Sigmoid colon (tissue), 7 donors: ENCODE results near the gene AK3. TPM values are rescaled to one million over a fixed set of nuclear protein-coding genes. Genes with fewer than 3 reads are reported as not detected.

Experiments
- DNase-seq: peaks from one replicate; pipeline ENCODE4 v3.0.0-alpha.2; 2019
- H3K27ac ChIP-seq, 4 donors: fragments of 200-600 bp; sonication (generic); one replicate each; pipeline ENCODE4 v1.5.1; 2016 to 2019; ENCODE audit warnings: mild to moderate bottlenecking in 1 of 4
- H3K27me3 ChIP-seq, 3 donors: fragments of 200-600 bp; sonication (generic); one replicate each; pipeline ENCODE4 v1.5.1; 2019; ENCODE audit warnings: mild to moderate bottlenecking in 1 of 3
- H3K36me3 ChIP-seq, 4 donors: fragments of 200-600 bp; sonication (generic); one replicate each; pipeline ENCODE4 v1.5.1; 2016 to 2019
- H3K4me1 ChIP-seq, 4 donors: fragments of 200-600 bp; sonication (generic); one replicate each; pipeline ENCODE4 v1.5.1; 2017 to 2019
- H3K4me3 ChIP-seq, 4 donors: fragments of 200-600 bp; sonication (generic); one replicate each; pipeline ENCODE4 v1.5.1; 2017 to 2019; ENCODE audit warnings: mild to moderate bottlenecking in 2 of 4, moderate library complexity in 1 of 4
- H3K9me3 ChIP-seq, 4 donors: fragments of 200-600 bp in 3 of 4; sonication (generic) in 3 of 4; one replicate each; pipeline versions ENCODE4 v1.5.1 to v1.6.1; 2013 to 2019
- EP300 ChIP-seq, 4 donors: sonication (generic); formaldehyde crosslinking; IDR thresholded peaks; one replicate each; pipeline ENCODE4 v1.6.1; 2017; ENCODE audit warnings: antibody characterized with exemption in 4 of 4
- POLR2A ChIP-seq, 2 donors: fragments of 450-650 bp; IDR thresholded peaks; one replicate each; pipeline ENCODE4 v1.6.1; 2016; ENCODE audit warnings: antibody characterized with exemption in 2 of 2, mild to moderate bottlenecking in 2 of 2, moderate library complexity in 2 of 2
- POLR2AphosphoS5 ChIP-seq, 4 donors: sonication (generic); formaldehyde crosslinking; IDR thresholded peaks; one replicate each; pipeline ENCODE4 v1.6.1; 2017; ENCODE audit warnings: antibody characterized with exemption in 4 of 4
- WGBS, 2 donors: extraction: QIAGEN DNeasy Blood & Tissue Kit; methylation state at CpG; one replicate each; pipeline ENCODE4 v1.1.7; 2013; 5-methylcytosine and 5-hydroxymethylcytosine counted together
- intact Hi-C: fragments of 100-400 bp; cut with DNase I; formaldehyde crosslinking; loops from one replicate; pipeline ENCODE4 v1.15.1; 2023
- polyA plus RNA-seq, 3 donors: library from polyadenylated mRNA; stranded (reverse); fragments of 200-250 nt; gene quantifications; one replicate each; pipeline ENCODE4 v1.2.3, GENCODE V29; 2013
- total RNA-seq, 4 donors: library from RNA; depleted of rRNA; stranded (reverse); fragments of >200 nt; gene quantifications; one replicate each; pipeline ENCODE4 v1.1.0, GENCODE V29; 2016
- TF ChIP-seq, protein P1 (sequence below), 4 experiments: fragments of 450-650 bp in 3 of 4; fragments of 200-600 bp in 1 of 4; IDR thresholded peaks; one replicate each; pipeline ENCODE4 v1.5.1; 2016 to 2019; ENCODE audit warnings: antibody characterized with exemption in 4 of 4, mild to moderate bottlenecking in 3 of 4, moderate library complexity in 2 of 4
- donor health status: healthy with polysubstance abuse.
- donor health status: Bipolar disorder and iron deficiency.
- donor health status: healthy.

The AK3 gene
- total and polyA plus RNA-seq, 7 donors: 36.8 to 122 (median 102) TPM

DNA sequence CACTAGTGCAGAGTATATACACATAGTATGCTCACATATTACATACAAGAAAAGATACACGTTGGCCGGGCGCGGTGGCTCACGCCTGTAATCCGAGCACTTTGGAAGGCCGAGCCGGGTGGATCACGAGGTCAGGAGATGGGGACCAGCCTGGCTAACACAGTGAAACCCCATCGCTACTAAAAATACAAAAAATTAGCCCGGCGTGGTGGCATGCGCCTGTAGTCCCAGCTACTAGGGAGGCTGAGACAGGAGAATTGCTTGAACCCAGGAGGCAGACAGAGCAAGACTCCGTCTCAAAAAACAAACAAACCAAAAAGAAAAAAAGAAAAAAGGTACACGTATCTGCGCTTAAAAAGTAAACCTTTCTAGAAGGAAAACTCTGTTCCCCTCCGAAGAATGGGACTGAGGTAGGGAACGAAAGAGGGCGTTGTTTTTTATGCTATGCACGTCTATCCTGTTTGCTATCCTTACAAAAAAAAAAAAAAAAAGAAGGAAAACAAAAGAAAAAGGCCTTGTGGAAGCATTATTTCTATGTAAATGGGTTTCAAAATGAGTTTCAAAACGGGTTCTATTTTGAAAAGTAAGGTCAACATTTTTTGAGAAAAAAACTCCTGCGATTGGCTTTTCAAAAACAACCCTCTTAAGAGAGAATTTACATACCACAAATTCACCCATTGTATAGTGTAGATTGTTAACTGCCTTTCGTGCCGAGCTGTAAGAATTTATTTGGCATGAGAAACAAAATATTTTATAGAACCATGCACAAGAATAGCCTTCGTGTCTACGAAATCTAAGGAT, 1.2 kb downstream of the AK3 start:
- Histone ChIP-seq H3K36me3 (no peaks in the 10 kb centered on the region), H3K4me3 (peak overlapping the region; percentile 61 to 98 (median 79)), H3K27ac (peak overlapping the region; percentile 88 to 97 (median 95)), H3K27me3 (no peaks in the 10 kb centered on the region), H3K4me1 (peaks cover 0 to 37% (median 28%) of the 10 kb centered on the region in 4 donors), H3K9me3 (no peaks in the 10 kb centered on the region)
- no peak for DNase-seq
- intact Hi-C loops: loop anchor here (1.0 to 10.0 kb wide), 6 partner anchors 53 to 1945 kb away; partner anchors contain the start of genes CDC37L1, PLGRKT, RCL1 and RFX3
- WGBS, 2 donors: 7 to 45% methylated on average over 26 of the region's 26 CpGs
- no peak for TF ChIP-seq POLR2A (IDR thresholded peaks at IDR 0.05)
- TF ChIP-seq, protein P1, sequence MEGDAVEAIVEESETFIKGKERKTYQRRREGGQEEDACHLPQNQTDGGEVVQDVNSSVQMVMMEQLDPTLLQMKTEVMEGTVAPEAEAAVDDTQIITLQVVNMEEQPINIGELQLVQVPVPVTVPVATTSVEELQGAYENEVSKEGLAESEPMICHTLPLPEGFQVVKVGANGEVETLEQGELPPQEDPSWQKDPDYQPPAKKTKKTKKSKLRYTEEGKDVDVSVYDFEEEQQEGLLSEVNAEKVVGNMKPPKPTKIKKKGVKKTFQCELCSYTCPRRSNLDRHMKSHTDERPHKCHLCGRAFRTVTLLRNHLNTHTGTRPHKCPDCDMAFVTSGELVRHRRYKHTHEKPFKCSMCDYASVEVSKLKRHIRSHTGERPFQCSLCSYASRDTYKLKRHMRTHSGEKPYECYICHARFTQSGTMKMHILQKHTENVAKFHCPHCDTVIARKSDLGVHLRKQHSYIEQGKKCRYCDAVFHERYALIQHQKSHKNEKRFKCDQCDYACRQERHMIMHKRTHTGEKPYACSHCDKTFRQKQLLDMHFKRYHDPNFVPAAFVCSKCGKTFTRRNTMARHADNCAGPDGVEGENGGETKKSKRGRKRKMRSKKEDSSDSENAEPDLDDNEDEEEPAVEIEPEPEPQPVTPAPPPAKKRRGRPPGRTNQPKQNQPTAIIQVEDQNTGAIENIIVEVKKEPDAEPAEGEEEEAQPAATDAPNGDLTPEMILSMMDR (IDR thresholded peaks at IDR 0.05): no peak
- TF ChIP-seq EP300 (IDR thresholded peaks at IDR 0.05): no peak
- TF ChIP-seq POLR2AphosphoS5 (IDR thresholded peaks at IDR 0.05): no peak

DNA sequence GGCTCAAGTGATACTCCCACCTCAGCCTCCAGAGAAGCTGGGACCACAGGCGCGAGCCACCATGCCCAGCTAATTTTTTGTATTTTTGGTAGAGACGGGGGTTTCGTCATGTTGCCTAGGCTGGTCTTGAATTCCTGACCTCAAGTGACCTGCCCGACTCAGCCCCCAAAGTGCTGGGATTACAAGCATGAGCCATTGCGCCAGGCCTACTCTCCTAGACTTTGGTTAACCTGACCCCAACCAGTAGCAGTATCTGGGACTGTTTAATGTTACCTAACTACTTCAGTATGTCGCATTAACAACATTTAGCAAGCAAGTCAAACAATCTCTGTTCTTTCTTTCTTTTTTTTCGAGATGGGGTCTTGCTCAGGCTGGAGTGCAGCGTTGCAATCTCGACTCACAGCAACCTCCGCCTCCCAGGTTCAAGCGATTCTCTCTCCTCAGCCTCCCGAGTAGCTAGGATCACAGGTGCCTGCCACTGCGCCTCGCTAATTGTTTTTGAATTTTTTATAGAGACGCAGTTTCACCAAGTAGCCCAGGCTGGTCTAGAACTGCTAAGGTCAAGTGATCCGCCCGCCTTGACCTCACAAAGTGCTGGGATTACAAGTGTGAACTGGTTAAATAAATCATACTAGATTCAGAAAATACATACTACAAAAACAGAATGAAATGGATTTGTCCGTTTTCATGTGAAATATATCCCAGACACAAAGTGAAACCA, 2.0 kb downstream of the AK3 start:
- intact Hi-C loops: no loop called here
- no peaks in the 10 kb centered on the region for H3K9me3 ChIP-seq
- whole genome bisulfite sequencing, 2 donors: 25 to 74% methylated on average over 19 of the region's 19 CpGs
- H3K4me1 ChIP-seq: peaks cover 0 to 37% (median 28%) of the 10 kb centered on the region in 4 donors
- no peaks in the 10 kb centered on the region for H3K27me3 ChIP-seq
- no peak for DNase-seq
- peak overlapping the region; percentile 88 to 97 (median 95) for H3K27ac ChIP-seq
- peak overlapping the region in 3 of 4 donors; percentile 77 to 98 (median 81) for H3K4me3 ChIP-seq
- no peak for TF ChIP-seq EP300 (IDR thresholded peaks at IDR 0.05)
- TF ChIP-seq POLR2AphosphoS5 (IDR thresholded peaks at IDR 0.05): no peak
- TF ChIP-seq POLR2A (IDR thresholded peaks at IDR 0.05): no peak
- TF ChIP-seq, protein P1 (IDR thresholded peaks at IDR 0.05): no peak
- H3K36me3 ChIP-seq: no peaks in the 10 kb centered on the region

DNA sequence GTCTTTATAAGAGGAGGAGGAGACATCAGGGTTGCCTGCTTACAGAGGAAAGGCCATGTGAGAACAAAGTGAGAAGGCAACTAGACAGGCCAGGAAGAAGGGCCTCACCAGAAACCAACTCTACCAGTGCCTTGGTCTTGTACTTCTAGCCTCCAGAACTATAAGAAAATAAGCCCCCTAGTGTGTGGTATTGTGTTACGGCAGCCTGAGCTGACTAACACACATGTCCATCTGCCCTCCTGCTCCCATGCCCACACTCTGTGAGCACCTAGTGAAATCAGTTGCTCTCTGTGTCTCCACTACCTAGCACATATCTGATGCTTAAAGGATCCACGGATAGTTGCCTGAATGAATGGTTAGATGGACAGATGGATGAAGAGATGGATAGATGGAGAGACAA, 6.9 kb downstream of the AK3 start:
- 91 to 99% methylated on average over 2 of the region's 2 CpGs for WGBS, 2 donors
- Histone ChIP-seq H3K4me1 (peaks cover 0 to 22% (median 15%) of the 10 kb centered on the region in 4 donors), H3K9me3 (no peaks in the 10 kb centered on the region), H3K4me3 (no peak overlapping the region), H3K27ac (no peak overlapping the region), H3K36me3 (no peaks in the 10 kb centered on the region), H3K27me3 (no peaks in the 10 kb centered on the region)
- DNase-seq: no peak
- intact Hi-C loops: no loop called here
- TF ChIP-seq POLR2AphosphoS5 (IDR thresholded peaks at IDR 0.05) (no peak), EP300 (IDR thresholded peaks at IDR 0.05) (no peak), POLR2A (IDR thresholded peaks at IDR 0.05) (no peak)
- TF ChIP-seq, protein P1 (IDR thresholded peaks at IDR 0.05): no peak

DNA sequence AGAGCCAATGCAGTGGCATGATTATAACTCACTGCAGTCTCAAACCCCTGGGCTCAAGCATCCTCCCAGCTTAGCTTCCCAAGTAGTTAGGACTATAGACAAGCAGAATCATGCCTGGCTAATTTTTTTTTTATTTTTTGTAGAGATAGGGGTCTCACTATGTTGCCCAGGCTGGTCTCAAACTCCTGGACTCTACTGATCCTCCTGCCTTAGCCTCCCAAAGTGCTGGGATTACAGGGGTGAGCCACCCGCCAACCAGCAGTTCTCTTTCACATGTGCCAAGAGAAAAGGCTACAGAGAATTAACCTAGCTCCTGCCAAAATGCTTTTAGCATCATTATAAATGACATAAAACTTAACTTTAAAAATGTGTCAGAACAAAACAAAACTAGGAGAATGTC, 8.1 kb downstream of the AK3 start:
- H3K27ac ChIP-seq: no peak overlapping the region
- TF ChIP-seq POLR2AphosphoS5 (IDR thresholded peaks at IDR 0.05): no peak
- TF ChIP-seq, protein P1 (IDR thresholded peaks at IDR 0.05): no peak
- no peak for TF ChIP-seq EP300 (IDR thresholded peaks at IDR 0.05)
- TF ChIP-seq POLR2A (IDR thresholded peaks at IDR 0.05): no peak
- H3K9me3 ChIP-seq: no peaks in the 10 kb centered on the region
- peaks cover 0 to 12% (median 6%) of the 10 kb centered on the region in 4 donors for H3K4me1 ChIP-seq
- intact Hi-C loops: no loop called here
- no peaks in the 10 kb centered on the region for H3K36me3 ChIP-seq
- no peaks in the 10 kb centered on the region for H3K27me3 ChIP-seq
- 95 to 100% methylated on average over 1 of the region's 1 CpG for WGBS, 2 donors
- no peak overlapping the region for H3K4me3 ChIP-seq
- no peak for DNase-seq
